SK-N-SH treated with all-trans-retinoic acid at 6 μM for 48 hours (cell line): Measurements from ENCODE around the gene KBTBD4.

ENCODE experiments used
- ATAC-seq: fragments of 200-7000 bp; cut with Tn5 transposase; 3 replicates; pipeline ENCODE4 v1.9.1; 2020; ENCODE audit warnings: mild to moderate bottlenecking, moderate library complexity
- ARNTL ChIP-seq: fragments of 450-650 bp; formaldehyde crosslinking; IDR thresholded peaks from 2 replicates; pipeline ENCODE4 v1.5.0; 2020; ENCODE audit warnings: low read depth, mild to moderate bottlenecking, moderate library complexity, borderline replicate concordance
- BACH2 ChIP-seq: fragments of 250-450 bp; sonication (Bioruptor Pico); IDR thresholded peaks from 2 replicates; pipeline ENCODE4 v1.9.0; 2021; ENCODE audit warnings: mild to moderate bottlenecking, borderline replicate concordance
- CSDC2 ChIP-seq: fragments of 250-450 bp; sonication (Bioruptor Pico); IDR thresholded peaks from 2 replicates; pipeline ENCODE4 v1.5.0; 2020; ENCODE audit warnings: mild to moderate bottlenecking, moderate library complexity
- ESRRG ChIP-seq: fragments of 250-450 bp; sonication (Bioruptor Pico); IDR thresholded peaks from 2 replicates; pipeline ENCODE4 v1.6.1; 2021; ENCODE audit warnings: mild to moderate bottlenecking
- GLIS3 ChIP-seq: fragments of 250-450 bp; sonication (Bioruptor Pico); IDR thresholded peaks from 2 replicates; pipeline ENCODE4 v1.5.0; 2020; ENCODE audit warnings: mild to moderate bottlenecking, moderate library complexity
- ISL1 ChIP-seq: fragments of 250-450 bp; sonication (Bioruptor Pico); IDR thresholded peaks from 2 replicates; pipeline ENCODE4 v2.1.2; 2022; ENCODE audit warnings: mild to moderate bottlenecking, moderate library complexity
- OSR1 ChIP-seq: fragments of 250-450 bp; sonication (Bioruptor Pico); IDR thresholded peaks from 2 replicates; pipeline ENCODE4 v1.8.0; 2022; ENCODE audit warnings: moderate library complexity, mild to moderate bottlenecking, inconsistent platforms
- PPARA ChIP-seq: fragments of 250-450 bp; sonication (Bioruptor Pico); IDR thresholded peaks from 2 replicates; pipeline ENCODE4 v1.5.0; 2020; ENCODE audit warnings: mild to moderate bottlenecking, borderline replicate concordance
- RARB ChIP-seq: fragments of 250-450 bp; sonication (Bioruptor Pico); IDR thresholded peaks from 2 replicates; pipeline ENCODE4 v1.8.0; 2021; ENCODE audit warnings: mild to moderate bottlenecking, moderate library complexity
- SNAI2 ChIP-seq: fragments of 250-450 bp; sonication (Bioruptor Pico); IDR thresholded peaks from 2 replicates; pipeline ENCODE4 v1.5.0; 2020; ENCODE audit warnings: mild to moderate bottlenecking, moderate library complexity
- TCF4 ChIP-seq: fragments of 250-450 bp; sonication (Bioruptor Pico); IDR thresholded peaks from 2 replicates; pipeline ENCODE4 v1.8.0; 2021; ENCODE audit warnings: mild to moderate bottlenecking, moderate library complexity, borderline replicate concordance
- TOX ChIP-seq: fragments of 250-450 bp; sonication (Bioruptor Pico); IDR thresholded peaks from 2 replicates; pipeline ENCODE4 v1.8.0; 2021; ENCODE audit warnings: mild to moderate bottlenecking, moderate library complexity, borderline replicate concordance
- ZC3H10 ChIP-seq: fragments of 250-450 bp; sonication (Bioruptor Pico); IDR thresholded peaks from 2 replicates; pipeline ENCODE4 v1.5.1; 2021; ENCODE audit warnings: mild to moderate bottlenecking, moderate library complexity
- ZFP3 ChIP-seq: fragments of 250-450 bp; sonication (Bioruptor Pico); IDR thresholded peaks from 2 replicates; pipeline ENCODE4 v1.5.0; 2020; ENCODE audit warnings: mild to moderate bottlenecking, moderate library complexity
- ZFP30 ChIP-seq: fragments of 450-650 bp; formaldehyde crosslinking; IDR thresholded peaks from 2 replicates; pipeline ENCODE4 v1.5.0; 2022; ENCODE audit warnings: mild to moderate bottlenecking, moderate library complexity
- ZNF565 ChIP-seq: fragments of 450-650 bp; formaldehyde crosslinking; conservative IDR thresholded peaks from 2 replicates; pipeline ENCODE4 v1.5.0; 2020; ENCODE audit warnings: low read depth, mild to moderate bottlenecking, moderate library complexity
- ZNF70 ChIP-seq: fragments of 450-650 bp; formaldehyde crosslinking; IDR thresholded peaks from 2 replicates; pipeline ENCODE4 v1.5.0; 2020; ENCODE audit warnings: mild to moderate bottlenecking, moderate library complexity
- TF ChIP-seq, protein P1 (sequence below): fragments of 250-450 bp; sonication (Bioruptor Pico); IDR thresholded peaks from 2 replicates; pipeline ENCODE4 v1.8.0; 2021; ENCODE audit warnings: low read depth, mild to moderate bottlenecking, moderate library complexity, borderline replicate concordance
- TF ChIP-seq, protein P2 (sequence below): fragments of 250-450 bp; sonication (Bioruptor Pico); IDR thresholded peaks from 2 replicates; pipeline ENCODE4 v1.5.0; 2020; ENCODE audit warnings: mild to moderate bottlenecking, moderate library complexity
- TF ChIP-seq, protein P3 (sequence below): fragments of 250-450 bp; sonication (Bioruptor Pico); IDR thresholded peaks from 2 replicates; pipeline ENCODE4 v1.5.1; 2021; ENCODE audit warnings: mild to moderate bottlenecking, moderate library complexity

Gene KBTBD4

DNA sequence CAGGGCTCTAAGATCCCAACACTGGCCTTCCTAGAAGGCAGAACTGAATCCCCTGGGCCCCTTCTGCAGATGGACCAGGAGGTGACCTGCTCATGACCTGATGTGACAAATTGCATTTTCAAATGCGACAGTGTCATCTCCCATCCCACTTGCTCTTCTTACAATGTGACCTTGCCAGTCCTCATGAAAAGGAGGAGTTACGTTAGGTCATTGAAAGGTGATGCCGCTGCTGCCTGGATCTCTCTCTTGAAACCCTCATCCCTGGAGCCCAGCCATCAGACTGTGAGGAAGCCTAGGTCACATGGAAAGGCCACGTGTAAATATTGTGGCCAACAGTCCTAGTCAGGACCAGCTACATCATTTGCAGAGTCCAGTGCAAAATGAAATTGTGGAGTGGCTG, 21.1 kb upstream of the KBTBD4 start:
- ATAC-seq = no peak
- TF ChIP-seq ESRRG (CRISPR knock-in tag) (no peak), BACH2 (no peak), ZNF565 (CRISPR knock-in tag) (no peak), ISL1 (CRISPR knock-in tag) (no peak), TOX (no peak), PPARA (CRISPR knock-in tag) (no peak), GLIS3 (no peak), ZFP30 (CRISPR knock-in tag) (no peak)
- TF ChIP-seq, protein P1, sequence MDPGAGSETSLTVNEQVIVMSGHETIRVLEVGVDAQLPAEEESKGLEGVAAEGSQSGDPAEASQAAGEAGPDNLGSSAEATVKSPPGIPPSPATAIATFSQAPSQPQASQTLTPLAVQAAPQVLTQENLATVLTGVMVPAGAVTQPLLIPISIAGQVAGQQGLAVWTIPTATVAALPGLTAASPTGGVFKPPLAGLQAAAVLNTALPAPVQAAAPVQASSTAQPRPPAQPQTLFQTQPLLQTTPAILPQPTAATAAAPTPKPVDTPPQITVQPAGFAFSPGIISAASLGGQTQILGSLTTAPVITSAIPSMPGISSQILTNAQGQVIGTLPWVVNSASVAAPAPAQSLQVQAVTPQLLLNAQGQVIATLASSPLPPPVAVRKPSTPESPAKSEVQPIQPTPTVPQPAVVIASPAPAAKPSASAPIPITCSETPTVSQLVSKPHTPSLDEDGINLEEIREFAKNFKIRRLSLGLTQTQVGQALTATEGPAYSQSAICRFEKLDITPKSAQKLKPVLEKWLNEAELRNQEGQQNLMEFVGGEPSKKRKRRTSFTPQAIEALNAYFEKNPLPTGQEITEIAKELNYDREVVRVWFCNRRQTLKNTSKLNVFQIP (CRISPR knock-in tag) = no peak
- TF ChIP-seq, all 23 proteins: peak for 0

- TF ChIP-seq SNAI2 (CRISPR knock-in tag) (no peak), ZNF565 (CRISPR knock-in tag) (no peak), TCF4 (CRISPR knock-in tag) (no peak), ZFP30 (CRISPR knock-in tag) (no peak), ISL1 (CRISPR knock-in tag) (no peak), CSDC2 (CRISPR knock-in tag) (no peak), ZNF70 (CRISPR knock-in tag) (no peak), PPARA (CRISPR knock-in tag) (no peak), ZC3H10 (no peak), ARNTL (CRISPR knock-in tag) (no peak), RARB (no peak), ESRRG (CRISPR knock-in tag) (no peak), ZFP3 (CRISPR knock-in tag) (no peak)
- TF ChIP-seq, protein P2, sequence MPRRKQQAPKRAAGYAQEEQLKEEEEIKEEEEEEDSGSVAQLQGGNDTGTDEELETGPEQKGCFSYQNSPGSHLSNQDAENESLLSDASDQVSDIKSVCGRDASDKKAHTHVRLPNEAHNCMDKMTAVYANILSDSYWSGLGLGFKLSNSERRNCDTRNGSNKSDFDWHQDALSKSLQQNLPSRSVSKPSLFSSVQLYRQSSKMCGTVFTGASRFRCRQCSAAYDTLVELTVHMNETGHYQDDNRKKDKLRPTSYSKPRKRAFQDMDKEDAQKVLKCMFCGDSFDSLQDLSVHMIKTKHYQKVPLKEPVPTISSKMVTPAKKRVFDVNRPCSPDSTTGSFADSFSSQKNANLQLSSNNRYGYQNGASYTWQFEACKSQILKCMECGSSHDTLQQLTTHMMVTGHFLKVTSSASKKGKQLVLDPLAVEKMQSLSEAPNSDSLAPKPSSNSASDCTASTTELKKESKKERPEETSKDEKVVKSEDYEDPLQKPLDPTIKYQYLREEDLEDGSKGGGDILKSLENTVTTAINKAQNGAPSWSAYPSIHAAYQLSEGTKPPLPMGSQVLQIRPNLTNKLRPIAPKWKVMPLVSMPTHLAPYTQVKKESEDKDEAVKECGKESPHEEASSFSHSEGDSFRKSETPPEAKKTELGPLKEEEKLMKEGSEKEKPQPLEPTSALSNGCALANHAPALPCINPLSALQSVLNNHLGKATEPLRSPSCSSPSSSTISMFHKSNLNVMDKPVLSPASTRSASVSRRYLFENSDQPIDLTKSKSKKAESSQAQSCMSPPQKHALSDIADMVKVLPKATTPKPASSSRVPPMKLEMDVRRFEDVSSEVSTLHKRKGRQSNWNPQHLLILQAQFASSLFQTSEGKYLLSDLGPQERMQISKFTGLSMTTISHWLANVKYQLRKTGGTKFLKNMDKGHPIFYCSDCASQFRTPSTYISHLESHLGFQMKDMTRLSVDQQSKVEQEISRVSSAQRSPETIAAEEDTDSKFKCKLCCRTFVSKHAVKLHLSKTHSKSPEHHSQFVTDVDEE (CRISPR knock-in tag) = no peak
- TF ChIP-seq, all 23 proteins: peak for 0
Observed at GRCh38 chr11:47595967-47596366, 17.2 kb upstream of the KBTBD4 start.

GRCh38 chr11:47595029-47595428, 16.3 kb upstream of the KBTBD4 start:
- TF ChIP-seq ZNF565 (CRISPR knock-in tag) (no peak), TOX (no peak), ZNF70 (CRISPR knock-in tag) (no peak), TCF4 (CRISPR knock-in tag) (no peak), ZFP3 (CRISPR knock-in tag) (no peak), ESRRG (CRISPR knock-in tag) (no peak), CSDC2 (CRISPR knock-in tag) (no peak), OSR1 (CRISPR knock-in tag) (no peak), ARNTL (CRISPR knock-in tag) (no peak), RARB (no peak), ZFP30 (CRISPR knock-in tag) (no peak)
- TF ChIP-seq, protein P2 (CRISPR knock-in tag) = no peak
- TF ChIP-seq, protein P3, sequence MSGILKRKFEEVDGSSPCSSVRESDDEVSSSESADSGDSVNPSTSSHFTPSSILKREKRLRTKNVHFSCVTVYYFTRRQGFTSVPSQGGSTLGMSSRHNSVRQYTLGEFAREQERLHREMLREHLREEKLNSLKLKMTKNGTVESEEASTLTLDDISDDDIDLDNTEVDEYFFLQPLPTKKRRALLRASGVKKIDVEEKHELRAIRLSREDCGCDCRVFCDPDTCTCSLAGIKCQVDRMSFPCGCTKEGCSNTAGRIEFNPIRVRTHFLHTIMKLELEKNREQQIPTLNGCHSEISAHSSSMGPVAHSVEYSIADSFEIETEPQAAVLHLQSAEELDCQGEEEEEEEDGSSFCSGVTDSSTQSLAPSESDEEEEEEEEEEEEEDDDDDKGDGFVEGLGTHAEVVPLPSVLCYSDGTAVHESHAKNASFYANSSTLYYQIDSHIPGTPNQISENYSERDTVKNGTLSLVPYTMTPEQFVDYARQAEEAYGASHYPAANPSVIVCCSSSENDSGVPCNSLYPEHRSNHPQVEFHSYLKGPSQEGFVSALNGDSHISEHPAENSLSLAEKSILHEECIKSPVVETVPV = no peak
- peak; percentile 8; the same call in 2 of the 3 replicates for ATAC-seq

More at GRCh38 chr11:47595967-47596366, 17.2 kb upstream of the KBTBD4 start:
- no peak for ATAC-seq
